ENCODE data around the gene EMP1. TPM values are rescaled to one million over a fixed set of nuclear protein-coding genes. Genes with fewer than 3 reads are reported as not detected.

EMP1 gene
- total RNA-seq, 2 donors from 2014 or later = 6.2 to 14.0 TPM

GRCh38 chr12:13208533-13209435 lies 12.3 kb downstream of the EMP1 start:
- H3K27ac Mint-ChIP-seq = peak overlapping the region; percentile 49
- ATAC-seq = no peak
- DNase-seq = no peak
- H3K4me3 Mint-ChIP-seq = peak overlapping the region; percentile 25
- no peaks in the 10 kb centered on the region for H3K9me3 ChIP-seq (ENCODE audit: control insufficient read depth, low read length, poor library complexity, severe bottlenecking)
- no peaks in the 10 kb centered on the region for H3K36me3 Mint-ChIP-seq (ENCODE audit: low read depth)
- H3K27me3 Mint-ChIP-seq = peaks cover 24% of the 10 kb centered on the region
- H3K4me1 Mint-ChIP-seq = peaks cover 21% of the 10 kb centered on the region

DNA sequence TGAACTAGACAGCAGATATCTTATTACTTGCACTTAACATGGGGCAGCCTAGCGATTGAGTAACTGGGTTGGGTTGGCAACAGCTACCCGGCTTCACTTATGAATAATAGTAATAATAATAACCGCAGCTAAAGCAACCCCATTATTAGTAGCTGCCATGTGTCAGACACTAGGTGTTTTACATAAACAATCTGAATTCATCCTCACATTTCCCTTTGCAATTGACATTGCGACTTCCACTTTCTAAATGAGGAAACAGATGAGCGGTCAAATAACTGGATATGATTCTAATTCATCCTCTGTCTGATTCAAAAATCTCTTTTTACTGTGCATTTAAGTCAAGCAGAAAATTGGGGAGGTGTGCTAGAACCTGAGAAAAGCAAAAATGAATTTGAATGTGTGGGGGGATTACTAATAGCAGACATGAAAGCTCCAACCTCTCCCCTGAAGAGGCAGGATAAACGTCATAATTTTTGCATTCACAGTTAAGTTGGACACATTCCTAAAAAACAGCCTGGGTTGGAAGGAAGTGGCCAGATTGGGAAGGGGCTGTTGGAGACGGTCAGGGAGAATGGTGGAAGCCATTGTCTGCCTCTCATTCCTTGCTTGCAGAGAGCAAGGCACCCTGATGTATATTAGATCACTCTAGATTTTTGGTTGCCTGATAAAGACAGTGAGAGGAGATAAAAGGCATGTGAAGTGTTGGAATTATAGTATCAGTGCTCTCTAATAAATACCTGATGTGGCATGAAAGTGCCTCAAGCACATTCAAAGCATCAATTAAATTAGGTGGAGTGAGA lies 13.1 kb downstream of the EMP1 start:
- ATAC-seq (no peak), DNase-seq (no peak)
- Mint-ChIP-seq H3K36me3 (ENCODE audit: low read depth) (no peaks in the 10 kb centered on the region), H3K4me3 (no peak overlapping the region), H3K27me3 (peaks cover 20% of the 10 kb centered on the region), H3K27ac (no peak overlapping the region), H3K4me1 (peaks cover 21% of the 10 kb centered on the region)
- no peaks in the 10 kb centered on the region for H3K9me3 ChIP-seq (ENCODE audit: control insufficient read depth, low read length, poor library complexity, severe bottlenecking)

GRCh38 chr12:13210236-13211190 lies 14.0 kb downstream of the EMP1 start:
- ATAC-seq (no peak), DNase-seq (no peak)
- Mint-ChIP-seq H3K4me3 (no peak overlapping the region), H3K27ac (no peak overlapping the region), H3K36me3 (ENCODE audit: low read depth) (no peaks in the 10 kb centered on the region), H3K27me3 (peaks cover 18% of the 10 kb centered on the region), H3K4me1 (peaks cover 20% of the 10 kb centered on the region)
- no peaks in the 10 kb centered on the region for H3K9me3 ChIP-seq (ENCODE audit: control insufficient read depth, low read length, poor library complexity, severe bottlenecking)

- Mint-ChIP-seq H3K4me1 (peaks cover 13% of the 10 kb centered on the region), H3K36me3 (ENCODE audit: low read depth) (no peaks in the 10 kb centered on the region), H3K27me3 (peaks cover 14% of the 10 kb centered on the region), H3K27ac (peak overlapping the region; percentile 67), H3K4me3 (no peak overlapping the region)
- H3K9me3 ChIP-seq (ENCODE audit: control insufficient read depth, low read length, poor library complexity, severe bottlenecking) = peaks cover 2% of the 10 kb centered on the region
- DNase-seq = no peak
- ATAC-seq = no peak
Observed at GRCh38 chr12:13211191-13211858, 14.8 kb downstream of the EMP1 start.

DNA sequence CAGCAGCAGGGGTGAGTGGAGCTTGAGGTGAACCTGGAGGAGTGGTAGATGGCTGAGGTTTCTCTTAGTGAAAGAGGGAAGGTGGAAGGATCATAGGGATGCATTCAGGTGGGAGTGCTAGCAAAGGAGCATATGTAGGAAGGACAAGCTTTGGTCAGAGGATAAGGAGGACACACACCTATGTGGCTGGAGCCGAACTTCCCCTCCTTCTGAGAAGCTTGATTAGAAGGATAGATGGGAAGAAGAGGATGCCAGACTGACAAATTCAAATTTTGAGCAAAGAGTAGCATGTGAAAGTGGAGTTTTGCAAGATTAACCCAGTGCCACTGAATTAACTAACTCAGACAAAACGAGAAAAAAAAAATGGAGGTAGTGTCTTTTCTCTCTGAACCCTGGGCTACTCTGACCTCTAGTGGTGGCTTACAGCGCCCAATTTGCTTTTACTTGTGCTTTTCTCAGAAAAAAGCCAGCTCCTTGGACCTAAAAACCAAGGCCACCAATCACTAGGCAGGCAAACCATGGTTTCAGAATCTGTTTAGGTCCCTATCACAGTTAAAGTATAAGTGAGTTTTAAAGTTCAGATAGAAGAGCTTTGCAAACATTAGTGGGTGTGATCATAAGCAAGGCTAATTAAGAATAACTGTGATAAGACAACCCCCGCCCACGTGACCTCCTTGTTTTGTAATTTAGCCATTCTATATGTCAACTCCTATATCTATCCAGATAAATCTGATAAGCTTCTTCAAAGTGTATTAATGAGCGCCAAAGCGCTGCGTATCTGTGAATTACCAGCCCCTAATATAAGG lies 15.5 kb downstream of the EMP1 start:
- peaks cover 14% of the 10 kb centered on the region for H3K27me3 Mint-ChIP-seq
- H3K4me1 Mint-ChIP-seq = peaks cover 8% of the 10 kb centered on the region
- peaks cover 2% of the 10 kb centered on the region for H3K9me3 ChIP-seq (ENCODE audit: control insufficient read depth, low read length, poor library complexity, severe bottlenecking)
- peak overlapping the region; percentile 67 for H3K27ac Mint-ChIP-seq
- peak; percentile 85 for ATAC-seq
- peak overlapping the region; percentile 62 for H3K4me3 Mint-ChIP-seq
- H3K36me3 Mint-ChIP-seq (ENCODE audit: low read depth) = no peaks in the 10 kb centered on the region
- DNase-seq = peak; percentile 20 to 60 (median 44)

GRCh38 chr12:13215056-13215455 lies 18.5 kb downstream of the EMP1 start:
- H3K27ac Mint-ChIP-seq = no peak overlapping the region
- no peak overlapping the region for H3K4me3 Mint-ChIP-seq
- H3K9me3 ChIP-seq (ENCODE audit: control insufficient read depth, low read length, poor library complexity, severe bottlenecking) = peaks cover 2% of the 10 kb centered on the region
- H3K4me1 Mint-ChIP-seq = peaks cover 5% of the 10 kb centered on the region
- no peaks in the 10 kb centered on the region for H3K36me3 Mint-ChIP-seq (ENCODE audit: low read depth)
- ATAC-seq = no peak
- no peaks in the 10 kb centered on the region for H3K27me3 Mint-ChIP-seq
- DNase-seq = no peak

DNA sequence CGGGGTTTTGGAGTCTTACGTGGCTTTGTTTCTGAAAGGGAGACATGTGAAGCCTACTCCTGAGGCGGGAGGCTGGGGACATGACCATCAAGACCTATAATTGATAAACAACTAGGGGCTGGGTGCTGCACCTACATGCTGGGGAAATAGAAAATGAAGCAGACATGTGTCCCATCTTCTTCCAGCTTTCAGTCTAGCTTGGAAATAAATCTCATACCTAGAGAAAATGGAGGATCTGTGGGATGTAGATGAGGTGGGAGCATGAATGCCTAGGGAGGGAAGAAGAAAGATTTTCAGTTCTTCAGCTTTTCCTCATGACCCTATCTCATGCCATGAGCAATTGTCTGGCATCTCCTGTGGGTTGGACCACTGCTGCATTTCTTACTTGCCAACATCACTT lies 22.1 kb downstream of the EMP1 start:
- Mint-ChIP-seq H3K36me3 (ENCODE audit: low read depth) (no peaks in the 10 kb centered on the region), H3K27me3 (peaks cover 14% of the 10 kb centered on the region), H3K27ac (no peak overlapping the region), H3K4me3 (no peak overlapping the region), H3K4me1 (no peaks in the 10 kb centered on the region)
- DNase-seq (no peak), ATAC-seq (no peak)
- H3K9me3 ChIP-seq (ENCODE audit: control insufficient read depth, low read length, poor library complexity, severe bottlenecking) = peaks cover 2% of the 10 kb centered on the region

DNA sequence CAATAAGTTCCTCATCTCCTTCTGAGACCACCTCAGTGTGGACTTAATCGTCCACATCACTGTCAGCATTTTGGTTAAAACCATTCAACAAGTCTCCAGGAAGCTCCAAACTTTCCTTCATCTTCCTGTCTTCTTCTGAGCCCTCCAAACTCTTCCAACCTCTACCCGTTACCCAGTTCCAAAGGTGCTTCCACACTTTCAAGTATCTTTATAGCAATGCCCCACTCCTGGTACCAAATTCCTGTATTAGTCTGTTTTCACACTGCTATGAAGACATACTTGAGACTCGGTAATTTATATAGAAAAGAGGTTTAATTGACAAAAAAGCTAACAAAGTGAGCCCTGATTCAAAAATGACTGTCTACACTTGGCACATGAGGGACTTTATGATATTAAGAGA lies 22.8 kb downstream of the EMP1 start:
- no peak for DNase-seq
- Mint-ChIP-seq H3K27me3 (peaks cover 20% of the 10 kb centered on the region), H3K4me1 (no peaks in the 10 kb centered on the region), H3K27ac (no peak overlapping the region), H3K4me3 (no peak overlapping the region), H3K36me3 (ENCODE audit: low read depth) (peaks cover 3% of the 10 kb centered on the region)
- no peak for ATAC-seq
- peaks cover 2% of the 10 kb centered on the region for H3K9me3 ChIP-seq (ENCODE audit: control insufficient read depth, low read length, poor library complexity, severe bottlenecking)

DNA sequence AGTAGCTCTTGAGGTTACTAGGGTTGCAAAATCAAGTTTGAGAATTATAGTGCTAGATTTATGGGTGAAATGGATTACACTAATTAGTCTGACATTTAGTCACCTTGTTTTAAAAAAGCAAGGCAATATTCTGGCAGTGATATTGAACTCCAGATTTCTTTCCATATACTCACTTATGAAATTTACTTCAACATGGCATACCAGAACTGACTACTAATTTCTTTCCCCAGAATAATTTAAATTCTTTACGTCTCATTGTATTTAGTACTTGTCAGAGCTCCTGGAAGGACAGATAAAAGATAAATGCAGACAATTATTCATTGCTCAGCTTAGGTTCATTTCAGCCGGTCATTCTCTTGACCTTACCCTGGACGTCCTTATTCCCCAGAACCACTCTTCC lies 24.3 kb downstream of the EMP1 start:
- Mint-ChIP-seq H3K4me1 (no peaks in the 10 kb centered on the region), H3K4me3 (no peak overlapping the region), H3K27me3 (peaks cover 33% of the 10 kb centered on the region), H3K27ac (no peak overlapping the region), H3K36me3 (ENCODE audit: low read depth) (peaks cover 3% of the 10 kb centered on the region)
- H3K9me3 ChIP-seq (ENCODE audit: control insufficient read depth, low read length, poor library complexity, severe bottlenecking) = peaks cover 2% of the 10 kb centered on the region
- ATAC-seq = no peak
- DNase-seq = no peak

GRCh38 chr12:13222076-13222475 lies 25.6 kb downstream of the EMP1 start:
- no peak for DNase-seq
- peaks cover 3% of the 10 kb centered on the region for H3K36me3 Mint-ChIP-seq (ENCODE audit: low read depth)
- no peak overlapping the region for H3K4me3 Mint-ChIP-seq
- no peaks in the 10 kb centered on the region for H3K9me3 ChIP-seq (ENCODE audit: control insufficient read depth, low read length, poor library complexity, severe bottlenecking)
- no peak overlapping the region for H3K27ac Mint-ChIP-seq
- peaks cover 43% of the 10 kb centered on the region for H3K27me3 Mint-ChIP-seq
- no peaks in the 10 kb centered on the region for H3K4me1 Mint-ChIP-seq
- ATAC-seq = no peak

DNA sequence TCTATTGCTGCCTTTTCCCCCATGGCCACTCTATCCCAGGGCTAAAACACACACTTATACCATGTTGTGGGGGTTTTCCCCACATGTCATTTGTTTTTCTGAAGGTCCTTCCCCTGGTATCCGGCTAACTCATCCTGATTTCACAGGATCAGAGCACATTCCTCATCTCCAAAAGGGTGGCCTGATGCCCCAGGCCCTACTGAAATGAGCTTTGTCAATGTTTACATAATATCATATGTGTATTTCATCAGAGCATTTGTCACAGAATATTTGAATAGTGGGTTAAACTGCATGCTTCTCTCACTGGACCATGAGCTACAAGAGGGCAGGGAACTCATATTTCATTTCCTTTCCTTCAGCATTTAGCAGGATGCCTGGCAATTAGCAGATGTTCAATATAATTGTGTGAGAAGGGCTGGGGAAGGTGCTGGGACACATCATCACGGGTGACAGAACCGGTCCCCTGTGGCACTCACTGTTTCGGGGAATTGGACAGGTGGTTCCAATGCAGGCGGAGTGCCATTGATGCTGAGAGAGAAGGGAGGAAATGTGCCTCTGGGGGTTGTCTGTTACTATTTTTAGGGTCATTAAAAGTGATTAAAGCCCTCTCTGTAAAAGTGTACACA lies 26.8 kb downstream of the EMP1 start:
- no peak for ATAC-seq
- Mint-ChIP-seq H3K27ac (no peak overlapping the region), H3K36me3 (ENCODE audit: low read depth) (peaks cover 3% of the 10 kb centered on the region), H3K4me3 (no peak overlapping the region), H3K27me3 (peaks cover 51% of the 10 kb centered on the region), H3K4me1 (no peaks in the 10 kb centered on the region)
- no peaks in the 10 kb centered on the region for H3K9me3 ChIP-seq (ENCODE audit: control insufficient read depth, low read length, poor library complexity, severe bottlenecking)
- no peak for DNase-seq
